HEK293T (cell line): ENCODE results near the gene COLEC12.

ENCODE experiments used
- BHLHE40 ChIP-seq: fragments of 450-650 bp; IDR thresholded peaks from 2 replicates; pipeline ENCODE4 v1.6.1; 2016; ENCODE audit warnings: mild to moderate bottlenecking, moderate library complexity, borderline replicate concordance
- L3MBTL2 ChIP-seq: fragments of 450-650 bp; conservative IDR thresholded peaks from 2 replicates; pipeline ENCODE4 v1.6.1; 2016; ENCODE audit warnings: mild to moderate bottlenecking

GRCh38 chr18:272650-273049 is 227.9 kb downstream of the COLEC12 start:
- no peak for TF ChIP-seq BHLHE40
- TF ChIP-seq L3MBTL2 = no peak
